Stomach (tissue), 9 donors: ENCODE results near the gene COLEC12. TPM values are rescaled to one million over a fixed set of nuclear protein-coding genes. Genes with fewer than 3 reads are reported as not detected.

ENCODE experiments used
- DNase-seq, 2 donors: peaks; one replicate each; pipeline versions ENCODE4 v3.0.0 to v3.0.0-alpha.2; 2013 to 2019
- H3K27ac ChIP-seq, 5 donors: fragments of 200-600 bp in 4 of 5; sonication (generic) in 4 of 5; one replicate each; pipeline ENCODE4 v1.5.1; 2013 to 2019; ENCODE audit warnings: mild to moderate bottlenecking in 1 of 5, moderate library complexity in 1 of 5
- H3K27me3 ChIP-seq, 3 donors: fragments of 200-600 bp; sonication (generic); one replicate each; pipeline ENCODE4 v1.5.1; 2017 to 2019; ENCODE audit warnings: mixed run types in 1 of 3
- H3K36me3 ChIP-seq, 4 donors: fragments of 200-600 bp; sonication (generic); 1 replicate in 3 of 4; 2 replicates in 1 of 4; pipeline ENCODE4 v1.5.1; 2016 to 2019
- H3K4me1 ChIP-seq, 4 donors: fragments of 200-600 bp; sonication (generic); one replicate each; pipeline ENCODE4 v1.5.1; 2016 to 2019
- H3K4me3 ChIP-seq, 4 donors: fragments of 200-600 bp; sonication (generic) in 3 of 4; one replicate each; pipeline ENCODE4 v1.5.1; 2016 to 2019; ENCODE audit warnings: mild to moderate bottlenecking in 1 of 4
- H3K9me3 ChIP-seq, 4 donors: fragments of 200-600 bp; sonication (generic); one replicate each; pipeline ENCODE4 v1.5.1; 2016 to 2019
- CTCF ChIP-seq, 7 experiments: fragments of 450-650 bp in 4 of 7; fragments of 200-600 bp in 3 of 7; sonication (generic) in 3 of 7; IDR thresholded peaks; one replicate each; pipeline ENCODE4 v1.5.1; 2016 to 2019; ENCODE audit warnings: antibody characterized with exemption in 7 of 7, control low read depth in 2 of 7, mild to moderate bottlenecking in 1 of 7
- EP300 ChIP-seq: sonication (generic); formaldehyde crosslinking; IDR thresholded peaks from one replicate; pipeline ENCODE4 v1.6.1; 2017; ENCODE audit warnings: antibody characterized with exemption
- POLR2A ChIP-seq, 4 donors: fragments of 450-650 bp; IDR thresholded peaks; one replicate each; pipeline ENCODE4 v1.6.1; 2016; ENCODE audit warnings: antibody characterized with exemption in 4 of 4, control low read depth in 2 of 4, mild to moderate bottlenecking in 1 of 4, moderate library complexity in 1 of 4
- POLR2AphosphoS5 ChIP-seq, 3 donors: sonication (generic); formaldehyde crosslinking; IDR thresholded peaks; one replicate each; pipeline ENCODE4 v1.6.1; 2016; ENCODE audit warnings: antibody characterized with exemption in 3 of 3
- WGBS, 5 donors: extraction: QIAGEN DNeasy Blood & Tissue Kit in 3 of 5; methylation state at CpG; one replicate each; pipeline versions ENCODE4 v1.1.5 to v1.1.7; 2013 to 2018; 5-methylcytosine and 5-hydroxymethylcytosine counted together
- intact Hi-C: fragments of 100-400 bp; cut with DNase I; formaldehyde crosslinking; loops from one replicate; pipeline ENCODE4 v1.15.1; 2023; ENCODE audit warnings: low total_unique reads
- polyA plus RNA-seq, 3 donors: library from polyadenylated mRNA; stranded (reverse); fragments of 200-250 nt; gene quantifications; one replicate each; pipeline ENCODE4 v1.2.3, GENCODE V29; 2013
- total RNA-seq, 5 donors: library from RNA; depleted of rRNA; stranded (reverse); fragments of >200 nt; gene quantifications; one replicate each; pipeline versions ENCODE4 v1.1.0 to v1.2.3, GENCODE V29; 2014 to 2016
- donor health status: healthy with polysubstance abuse.
- donor health status: Bipolar disorder and iron deficiency.
- donor health status: healthy.

Gene COLEC12
- total and polyA plus RNA-seq, 8 donors = 1.7 to 37.5 (median 5.6) TPM

- 74 to 86% (median 82%) methylated on average over 11 of the region's 11 CpGs for WGBS, 5 donors
- H3K36me3 ChIP-seq = no peaks in the 10 kb centered on the region
- H3K27me3 ChIP-seq = no peaks in the 10 kb centered on the region
- H3K9me3 ChIP-seq = no peaks in the 10 kb centered on the region
- H3K4me3 ChIP-seq = no peak overlapping the region
- DNase-seq = no peak
- H3K4me1 ChIP-seq = peaks cover 0 to 21% (median 9%) of the 10 kb centered on the region in 4 donors
- intact Hi-C loops = no loop called here
- no peak overlapping the region for H3K27ac ChIP-seq
- TF ChIP-seq CTCF (IDR thresholded peaks at IDR 0.05) (no peak), EP300 (no peak), POLR2A (IDR thresholded peaks at IDR 0.05) (no peak), POLR2AphosphoS5 (IDR thresholded peaks at IDR 0.05) (no peak)
Observed at GRCh38 chr18:369224-370015, 131.1 kb downstream of the COLEC12 start.

GRCh38 chr18:366466-367061, 133.9 kb downstream of the COLEC12 start:
- peaks cover 0 to 27% (median 5%) of the 10 kb centered on the region in 4 donors for H3K4me1 ChIP-seq
- TF ChIP-seq CTCF (IDR thresholded peaks at IDR 0.05) (no peak), POLR2AphosphoS5 (IDR thresholded peaks at IDR 0.05) (no peak), EP300 (no peak), POLR2A (IDR thresholded peaks at IDR 0.05) (no peak)
- intact Hi-C loops = no loop called here
- 81 to 91% (median 87%) methylated on average over 9 of the region's 9 CpGs for WGBS, 5 donors
- no peak overlapping the region for H3K27ac ChIP-seq
- H3K9me3 ChIP-seq = no peaks in the 10 kb centered on the region
- H3K4me3 ChIP-seq = no peak overlapping the region
- DNase-seq = no peak
- no peaks in the 10 kb centered on the region for H3K27me3 ChIP-seq
- H3K36me3 ChIP-seq = no peaks in the 10 kb centered on the region

GRCh38 chr18:365651-366050, 134.8 kb downstream of the COLEC12 start:
- no peaks in the 10 kb centered on the region for H3K36me3 ChIP-seq
- no peak overlapping the region for H3K4me3 ChIP-seq
- peaks cover 0 to 18% (median under 1%) of the 10 kb centered on the region in 4 donors for H3K4me1 ChIP-seq
- no peaks in the 10 kb centered on the region for H3K27me3 ChIP-seq
- H3K27ac ChIP-seq = no peak overlapping the region
- intact Hi-C loops = no loop called here
- DNase-seq = no peak
- no peaks in the 10 kb centered on the region for H3K9me3 ChIP-seq
- WGBS, 5 donors = 90 to 95% (median 92%) methylated on average over 6 of the region's 6 CpGs
- TF ChIP-seq EP300 (no peak), POLR2AphosphoS5 (IDR thresholded peaks at IDR 0.05) (no peak), CTCF (IDR thresholded peaks at IDR 0.05) (no peak), POLR2A (IDR thresholded peaks at IDR 0.05) (no peak)

- H3K4me1 ChIP-seq = peaks cover 0 to 11% (median 0%) of the 10 kb centered on the region in 4 donors
- H3K27me3 ChIP-seq = no peaks in the 10 kb centered on the region
- no peaks in the 10 kb centered on the region for H3K36me3 ChIP-seq
- H3K4me3 ChIP-seq = no peak overlapping the region
- DNase-seq = no peak
- H3K9me3 ChIP-seq = no peaks in the 10 kb centered on the region
- intact Hi-C loops = no loop called here
- H3K27ac ChIP-seq = no peak overlapping the region
- WGBS, 5 donors = 48 to 81% (median 65%) methylated on average over 2 of the region's 2 CpGs
- TF ChIP-seq EP300 (no peak), CTCF (IDR thresholded peaks at IDR 0.05) (no peak), POLR2AphosphoS5 (IDR thresholded peaks at IDR 0.05) (no peak)
Observed at GRCh38 chr18:364256-364826, 136.2 kb downstream of the COLEC12 start.
